Astrocyte (in vitro differentiated cells and primary cell): ENCODE results near the gene ZBTB34.

ENCODE experiments used
- EZH2 ChIP-seq: IDR thresholded peaks from 2 replicates; pipeline ENCODE4 v1.6.1; 2012; ENCODE audit warnings: mild to moderate bottlenecking, low read length, inconsistent platforms; ENCODE audit not compliant: insufficient read depth
- TF ChIP-seq, protein P1 (sequence below): IDR thresholded peaks from 2 replicates; pipeline ENCODE4 v1.5.1; 2011; ENCODE audit warnings: low read depth, mild to moderate bottlenecking, inconsistent platforms, low read length, moderate library complexity; ENCODE audit not compliant: insufficient read depth

DNA sequence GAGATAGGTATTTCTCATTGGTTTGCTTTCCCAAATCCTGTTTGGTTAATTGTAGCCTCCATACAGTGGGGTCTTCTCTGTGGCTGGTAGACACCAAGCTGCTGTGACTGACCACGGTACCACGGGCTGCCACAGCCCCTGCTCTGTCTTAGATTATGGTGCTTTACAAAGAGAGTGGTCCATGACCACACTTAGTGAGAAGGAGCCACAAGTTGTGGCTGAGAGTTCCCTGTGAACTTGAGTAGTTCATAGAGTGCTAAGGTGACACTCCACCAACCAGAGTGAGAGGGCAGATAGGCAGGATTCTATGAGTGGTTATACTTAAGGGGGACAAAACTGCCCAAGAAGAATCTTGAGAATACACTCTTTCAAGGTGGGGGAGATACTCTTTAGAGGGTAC is 25.8 kb upstream of the ZBTB34 start:
- TF ChIP-seq, protein P1, sequence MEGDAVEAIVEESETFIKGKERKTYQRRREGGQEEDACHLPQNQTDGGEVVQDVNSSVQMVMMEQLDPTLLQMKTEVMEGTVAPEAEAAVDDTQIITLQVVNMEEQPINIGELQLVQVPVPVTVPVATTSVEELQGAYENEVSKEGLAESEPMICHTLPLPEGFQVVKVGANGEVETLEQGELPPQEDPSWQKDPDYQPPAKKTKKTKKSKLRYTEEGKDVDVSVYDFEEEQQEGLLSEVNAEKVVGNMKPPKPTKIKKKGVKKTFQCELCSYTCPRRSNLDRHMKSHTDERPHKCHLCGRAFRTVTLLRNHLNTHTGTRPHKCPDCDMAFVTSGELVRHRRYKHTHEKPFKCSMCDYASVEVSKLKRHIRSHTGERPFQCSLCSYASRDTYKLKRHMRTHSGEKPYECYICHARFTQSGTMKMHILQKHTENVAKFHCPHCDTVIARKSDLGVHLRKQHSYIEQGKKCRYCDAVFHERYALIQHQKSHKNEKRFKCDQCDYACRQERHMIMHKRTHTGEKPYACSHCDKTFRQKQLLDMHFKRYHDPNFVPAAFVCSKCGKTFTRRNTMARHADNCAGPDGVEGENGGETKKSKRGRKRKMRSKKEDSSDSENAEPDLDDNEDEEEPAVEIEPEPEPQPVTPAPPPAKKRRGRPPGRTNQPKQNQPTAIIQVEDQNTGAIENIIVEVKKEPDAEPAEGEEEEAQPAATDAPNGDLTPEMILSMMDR = no peak
- TF ChIP-seq EZH2 = no peak
